Astrocyte (in vitro differentiated cells and primary cell): ENCODE results near the gene PTPRF. TPM values are rescaled to one million over a fixed set of nuclear protein-coding genes. Genes with fewer than 3 reads are reported as not detected.
A peak's percentile ranks its signal among the peaks of the same experiment; 100 is the strongest.

ENCODE experiments used
- DNase-seq: peaks from one replicate; pipeline ENCODE4 v3.0.0-alpha.2; 2010; ENCODE audit warnings: low read depth
- FAIRE-seq: peaks from 2 replicates; lab custom pipeline; 2011; peaks lifted over from hg19 to GRCh38; lab: Jason Lieb, UNC
- H2AFZ ChIP-seq: 2 replicates; pipeline ENCODE4 v1.6.0; 2012; ENCODE audit warnings: low read depth, low read length, inconsistent platforms
- H3K27ac ChIP-seq: 2 replicates; pipeline ENCODE4 v1.5.1; 2011; ENCODE audit warnings: low read depth, low read length, inconsistent platforms
- H3K27me3 ChIP-seq: 2 replicates; pipeline ENCODE4 v1.6.0; 2011; ENCODE audit warnings: low read length, inconsistent platforms; ENCODE audit not compliant: insufficient read depth
- H3K36me3 ChIP-seq: 2 replicates; pipeline ENCODE4 v1.5.1; 2011; ENCODE audit warnings: low read length, inconsistent platforms; ENCODE audit not compliant: insufficient read depth
- H3K4me1 ChIP-seq: 2 replicates; pipeline ENCODE4 v1.5.1; 2011; ENCODE audit warnings: low read length, inconsistent platforms; ENCODE audit not compliant: insufficient read depth
- H3K4me2 ChIP-seq: 2 replicates; pipeline ENCODE4 v1.6.0; 2012; ENCODE audit warnings: low read length, inconsistent platforms
- H3K4me3 ChIP-seq: 2 replicates; pipeline ENCODE4 v1.5.1; 2011; ENCODE audit warnings: low read depth, mild to moderate bottlenecking, low read length, inconsistent platforms; ENCODE audit not compliant: insufficient read depth
- H3K79me2 ChIP-seq: 2 replicates; pipeline ENCODE4 v1.6.0; 2012; ENCODE audit warnings: mild to moderate bottlenecking, low read length, inconsistent platforms; ENCODE audit not compliant: insufficient read depth
- H3K9ac ChIP-seq: 2 replicates; pipeline ENCODE4 v1.6.0; 2012; ENCODE audit warnings: mild to moderate bottlenecking, low read length, inconsistent platforms
- H3K9me3 ChIP-seq: 2 replicates; pipeline ENCODE4 v1.5.1; 2012; ENCODE audit warnings: low read depth, mild to moderate bottlenecking, low read length, inconsistent platforms; ENCODE audit not compliant: insufficient read depth
- H4K20me1 ChIP-seq: 2 replicates; pipeline ENCODE4 v1.6.0; 2012; ENCODE audit warnings: low read length, inconsistent platforms; ENCODE audit not compliant: insufficient read depth
- H3K27ac Mint-ChIP-seq: one replicate; pipeline ENCODE4 v1.8.0; 2021; ENCODE audit warnings: mild to moderate bottlenecking, mixed read lengths; ENCODE audit not compliant: unreplicated experiment
- H3K27me3 Mint-ChIP-seq: one replicate; pipeline ENCODE4 v1.8.0; 2021; ENCODE audit warnings: low read depth, mixed read lengths; ENCODE audit not compliant: unreplicated experiment
- H3K36me3 Mint-ChIP-seq: one replicate; pipeline ENCODE4 v1.8.0; 2021; ENCODE audit warnings: low read depth, mixed read lengths; ENCODE audit not compliant: unreplicated experiment
- H3K4me1 Mint-ChIP-seq: one replicate; pipeline ENCODE4 v1.8.0; 2021; ENCODE audit warnings: low read depth, mixed read lengths; ENCODE audit not compliant: unreplicated experiment
- H3K4me3 Mint-ChIP-seq: one replicate; pipeline ENCODE4 v1.8.0; 2021; ENCODE audit warnings: mild to moderate bottlenecking, moderate library complexity, mixed read lengths; ENCODE audit not compliant: unreplicated experiment
- H3K9me3 Mint-ChIP-seq: one replicate; pipeline ENCODE4 v1.8.0; 2021; ENCODE audit warnings: mild to moderate bottlenecking, mixed read lengths; ENCODE audit not compliant: unreplicated experiment
- CTCF ChIP-seq: IDR thresholded peaks from 2 replicates; pipeline ENCODE4 v1.5.1; 2011; ENCODE audit warnings: low read depth, mild to moderate bottlenecking, inconsistent platforms, low read length, moderate library complexity; ENCODE audit not compliant: insufficient read depth
- EZH2 ChIP-seq: IDR thresholded peaks from 2 replicates; pipeline ENCODE4 v1.6.1; 2012; ENCODE audit warnings: mild to moderate bottlenecking, low read length, inconsistent platforms; ENCODE audit not compliant: insufficient read depth
- total RNA-seq: library from RNA; stranded (reverse); gene quantifications from 2 replicates; pipeline ENCODE4 v1.2.1, GENCODE V29; 2021

The PTPRF gene
- total RNA-seq, 1 donor from 2014 or later: 275 TPM

GRCh38 chr1:43518935-43519686, 11.6 kb upstream of the PTPRF start:
- H4K20me1 ChIP-seq: no peaks in the 10 kb centered on the region
- Mint-ChIP-seq H3K4me1 (peaks cover 19% of the 10 kb centered on the region), H3K36me3 (no peaks in the 10 kb centered on the region), H3K27me3 (peaks cover 4% of the 10 kb centered on the region), H3K9me3 (peaks cover 7% of the 10 kb centered on the region), H3K4me3 (no peak overlapping the region), H3K27ac (peak overlapping the region; percentile 1)
- H3K79me2 ChIP-seq: no peaks in the 10 kb centered on the region
- no peak overlapping the region for H3K27ac ChIP-seq
- H3K9me3 ChIP-seq: no peaks in the 10 kb centered on the region
- FAIRE-seq (no peak), DNase-seq (no peak)
- H3K27me3 ChIP-seq: no peaks in the 10 kb centered on the region
- no peaks in the 10 kb centered on the region for H3K36me3 ChIP-seq
- H2AFZ ChIP-seq: no peak overlapping the region
- H3K9ac ChIP-seq: no peak overlapping the region
- no peaks in the 10 kb centered on the region for H3K4me1 ChIP-seq
- no peak overlapping the region for H3K4me3 ChIP-seq
- TF ChIP-seq CTCF (no peak), EZH2 (no peak)
- no peak overlapping the region for H3K4me2 ChIP-seq

DNA sequence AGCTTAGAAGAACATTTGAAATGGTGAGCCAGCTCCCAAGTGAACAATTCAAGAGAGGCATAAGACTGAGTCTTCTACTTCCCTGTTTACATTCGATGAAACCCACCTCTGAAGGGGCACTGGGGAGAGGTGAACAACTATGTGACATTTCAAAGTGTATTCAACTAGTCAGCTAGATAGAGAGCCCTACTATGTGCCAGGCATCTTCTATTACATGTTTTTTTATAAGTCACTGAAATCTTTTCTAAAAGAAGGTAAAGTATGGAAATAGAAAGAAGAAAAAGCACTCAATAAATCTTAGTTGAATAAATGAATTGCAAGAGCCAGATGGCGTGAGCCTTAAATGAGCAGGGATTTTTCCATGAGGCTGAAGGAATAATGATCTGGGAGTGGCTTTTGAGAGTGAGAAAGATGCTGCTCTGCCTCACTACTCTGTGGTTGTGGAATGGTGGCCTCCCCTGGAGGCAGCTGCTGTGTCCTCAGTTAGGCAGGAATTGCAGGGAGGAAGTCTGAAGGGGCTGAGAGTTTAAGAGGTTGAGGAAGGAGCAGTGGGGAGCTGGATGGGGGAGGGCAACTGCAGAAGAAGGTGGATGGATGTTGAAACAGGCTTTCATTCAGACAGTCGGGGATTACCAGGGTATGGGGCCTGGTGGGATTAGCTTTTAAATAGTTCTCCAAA, 10.4 kb upstream of the PTPRF start:
- Histone ChIP-seq H4K20me1 (no peaks in the 10 kb centered on the region), H3K4me1 (no peaks in the 10 kb centered on the region), H3K27me3 (no peaks in the 10 kb centered on the region), H3K9me3 (no peaks in the 10 kb centered on the region), H3K27ac (no peak overlapping the region), H3K36me3 (no peaks in the 10 kb centered on the region), H3K4me3 (no peak overlapping the region), H3K4me2 (no peak overlapping the region), H3K9ac (no peak overlapping the region), H3K79me2 (no peaks in the 10 kb centered on the region), H2AFZ (peak overlapping the region; percentile 5)
- Mint-ChIP-seq H3K27ac (peak overlapping the region; percentile 2), H3K27me3 (peaks cover 4% of the 10 kb centered on the region), H3K9me3 (peaks cover 8% of the 10 kb centered on the region), H3K36me3 (no peaks in the 10 kb centered on the region), H3K4me3 (no peak overlapping the region), H3K4me1 (peaks cover 19% of the 10 kb centered on the region)
- DNase-seq: no peak
- FAIRE-seq: no peak
- TF ChIP-seq EZH2 (no peak), CTCF (no peak)

GRCh38 chr1:43521078-43521477, 9.6 kb upstream of the PTPRF start:
- Mint-ChIP-seq H3K9me3 (peaks cover 9% of the 10 kb centered on the region), H3K4me1 (peaks cover 23% of the 10 kb centered on the region), H3K36me3 (no peaks in the 10 kb centered on the region), H3K4me3 (no peak overlapping the region), H3K27me3 (peaks cover 4% of the 10 kb centered on the region), H3K27ac (no peak overlapping the region)
- H3K27ac ChIP-seq: no peak overlapping the region
- no peaks in the 10 kb centered on the region for H3K79me2 ChIP-seq
- no peaks in the 10 kb centered on the region for H4K20me1 ChIP-seq
- FAIRE-seq (no peak), DNase-seq (no peak)
- no peaks in the 10 kb centered on the region for H3K36me3 ChIP-seq
- H3K4me2 ChIP-seq: no peak overlapping the region
- TF ChIP-seq EZH2 (no peak), CTCF (no peak)
- no peak overlapping the region for H3K9ac ChIP-seq
- no peaks in the 10 kb centered on the region for H3K4me1 ChIP-seq
- H3K9me3 ChIP-seq: no peaks in the 10 kb centered on the region
- no peaks in the 10 kb centered on the region for H3K27me3 ChIP-seq
- no peak overlapping the region for H2AFZ ChIP-seq
- no peak overlapping the region for H3K4me3 ChIP-seq
